Tibial artery (tissue), 4 donors: ENCODE measurements around the gene TRIM28.

Source experiments
- DNase-seq, 2 donors: peaks; one replicate each; pipeline ENCODE4 v3.0.0-alpha.2; 2019
- H3K27ac ChIP-seq, 2 donors: fragments of 200-600 bp; sonication (generic) in 1 of 2; 1 replicate in 1 of 2; 2 replicates in 1 of 2; pipeline ENCODE4 v1.5.1; 2018 to 2019; ENCODE audit warnings: mild to moderate bottlenecking in 1 of 2
- H3K27me3 ChIP-seq, 2 donors: fragments of 200-600 bp; sonication (generic) in 1 of 2; one replicate each; pipeline versions ENCODE4 v1.5.1 to v1.6.0; 2016 to 2019
- H3K36me3 ChIP-seq, 3 donors: fragments of 200-600 bp; sonication (generic) in 2 of 3; one replicate each; pipeline ENCODE4 v1.5.1; 2016 to 2019; ENCODE audit warnings: mild to moderate bottlenecking in 2 of 3
- H3K4me1 ChIP-seq, 4 donors: fragments of 200-600 bp; sonication (generic) in 2 of 4; 1 replicate in 3 of 4; 2 replicates in 1 of 4; pipeline ENCODE4 v1.5.1; 2016 to 2019
- H3K4me3 ChIP-seq, 2 donors: fragments of 200-600 bp; sonication (generic) in 1 of 2; 1 replicate in 1 of 2; 2 replicates in 1 of 2; pipeline ENCODE4 v1.5.1; 2018 to 2019; ENCODE audit warnings: mild to moderate bottlenecking in 2 of 2
- H3K9me3 ChIP-seq, 3 donors: fragments of 200-600 bp; sonication (generic) in 1 of 3; one replicate each; pipeline ENCODE4 v1.5.1; 2016 to 2019
- intact Hi-C: fragments of 100-400 bp; cut with DNase I; formaldehyde crosslinking; loops from one replicate; pipeline ENCODE4 v1.15.0; 2023; ENCODE audit warnings: low total_unique reads
- TF ChIP-seq, protein P1 (sequence below), 2 experiments: fragments of 200-600 bp in 1 of 2; fragments of 450-650 bp in 1 of 2; IDR thresholded peaks; one replicate each; pipeline ENCODE4 v1.5.1; 2017 to 2019; ENCODE audit warnings: antibody characterized with exemption in 2 of 2, mild to moderate bottlenecking in 1 of 2, moderate library complexity in 1 of 2

TRIM28 gene

DNA sequence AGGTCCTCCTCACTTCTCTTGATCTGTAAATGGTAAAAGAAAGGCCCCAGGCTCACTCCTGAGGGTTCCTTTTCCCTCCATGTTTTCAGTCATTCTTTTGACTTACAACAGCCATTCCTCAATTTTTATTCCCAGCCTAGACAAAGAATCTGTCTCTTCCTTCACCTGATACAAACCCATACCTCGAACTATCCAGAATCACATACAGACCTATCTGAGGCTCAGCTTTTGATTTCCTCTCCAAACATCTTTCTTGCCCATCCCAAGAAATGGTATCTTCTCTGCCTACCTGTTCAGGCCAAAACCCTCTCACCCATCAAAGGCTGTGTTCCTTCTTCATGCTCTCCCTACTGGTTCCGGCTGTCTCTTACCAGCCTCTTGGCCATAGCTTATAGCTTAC, 8.8 kb downstream of the TRIM28 start:
- H3K4me3 ChIP-seq, result no peak overlapping the region
- no peaks in the 10 kb centered on the region for H3K9me3 ChIP-seq
- intact Hi-C loops, result no loop called here
- TF ChIP-seq, protein P1, sequence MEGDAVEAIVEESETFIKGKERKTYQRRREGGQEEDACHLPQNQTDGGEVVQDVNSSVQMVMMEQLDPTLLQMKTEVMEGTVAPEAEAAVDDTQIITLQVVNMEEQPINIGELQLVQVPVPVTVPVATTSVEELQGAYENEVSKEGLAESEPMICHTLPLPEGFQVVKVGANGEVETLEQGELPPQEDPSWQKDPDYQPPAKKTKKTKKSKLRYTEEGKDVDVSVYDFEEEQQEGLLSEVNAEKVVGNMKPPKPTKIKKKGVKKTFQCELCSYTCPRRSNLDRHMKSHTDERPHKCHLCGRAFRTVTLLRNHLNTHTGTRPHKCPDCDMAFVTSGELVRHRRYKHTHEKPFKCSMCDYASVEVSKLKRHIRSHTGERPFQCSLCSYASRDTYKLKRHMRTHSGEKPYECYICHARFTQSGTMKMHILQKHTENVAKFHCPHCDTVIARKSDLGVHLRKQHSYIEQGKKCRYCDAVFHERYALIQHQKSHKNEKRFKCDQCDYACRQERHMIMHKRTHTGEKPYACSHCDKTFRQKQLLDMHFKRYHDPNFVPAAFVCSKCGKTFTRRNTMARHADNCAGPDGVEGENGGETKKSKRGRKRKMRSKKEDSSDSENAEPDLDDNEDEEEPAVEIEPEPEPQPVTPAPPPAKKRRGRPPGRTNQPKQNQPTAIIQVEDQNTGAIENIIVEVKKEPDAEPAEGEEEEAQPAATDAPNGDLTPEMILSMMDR (IDR thresholded peaks at IDR 0.05), result no peak
- H3K4me1 ChIP-seq, result peaks cover 0 to 46% (median 37%) of the 10 kb centered on the region in 4 donors
- DNase-seq, result no peak
- H3K27me3 ChIP-seq, result no peaks in the 10 kb centered on the region
- no peak overlapping the region for H3K27ac ChIP-seq
- peaks cover 58 to 72% (median 68%) of the 10 kb centered on the region in 3 donors for H3K36me3 ChIP-seq

DNA sequence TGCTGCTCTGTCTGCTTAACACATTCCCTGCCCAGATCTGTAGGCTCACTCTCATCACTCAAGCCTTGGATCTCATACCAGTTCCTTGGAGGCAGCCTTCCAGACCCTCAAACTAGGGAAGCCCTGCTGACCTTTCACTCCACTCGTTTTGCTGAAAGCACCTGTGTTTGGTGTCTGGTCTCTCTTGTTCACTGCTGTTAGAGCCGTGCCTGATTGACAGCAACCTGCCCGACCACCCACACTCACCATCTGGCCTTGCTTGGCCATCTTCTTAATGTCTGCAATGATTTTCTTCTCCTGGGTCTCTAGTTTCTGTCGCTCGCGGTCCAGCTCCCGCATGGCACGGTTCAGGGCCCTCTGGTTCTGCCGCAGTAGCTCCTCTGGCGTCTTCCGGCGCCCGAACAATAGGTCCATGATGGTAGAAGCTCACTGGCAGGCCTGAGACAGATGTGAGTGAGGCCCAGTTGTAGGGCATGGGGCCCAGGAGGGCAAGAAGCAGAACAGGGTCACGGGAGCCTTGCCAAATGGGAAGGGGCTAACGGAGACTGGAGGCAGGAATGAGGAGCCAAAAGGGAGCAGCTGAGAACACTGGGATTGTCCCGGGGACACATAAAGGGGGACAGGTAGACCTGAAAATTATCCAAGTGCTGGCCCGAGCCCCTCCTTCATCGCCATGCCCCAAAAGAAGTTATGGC, 10.1 kb downstream of the TRIM28 start:
- TF ChIP-seq, protein P1 (IDR thresholded peaks at IDR 0.05), result no peak
- Histone ChIP-seq H3K9me3 (no peaks in the 10 kb centered on the region), H3K4me3 (peak overlapping the region; percentile 65 to 89), H3K36me3 (peaks cover 45 to 59% (median 55%) of the 10 kb centered on the region in 3 donors), H3K4me1 (peaks cover 0 to 46% (median 38%) of the 10 kb centered on the region in 4 donors), H3K27me3 (no peaks in the 10 kb centered on the region), H3K27ac (peak overlapping the region; percentile 99 to 100)
- intact Hi-C loops, result no loop called here
- DNase-seq, result peak in 1 of 2 donors; percentile 66

DNA sequence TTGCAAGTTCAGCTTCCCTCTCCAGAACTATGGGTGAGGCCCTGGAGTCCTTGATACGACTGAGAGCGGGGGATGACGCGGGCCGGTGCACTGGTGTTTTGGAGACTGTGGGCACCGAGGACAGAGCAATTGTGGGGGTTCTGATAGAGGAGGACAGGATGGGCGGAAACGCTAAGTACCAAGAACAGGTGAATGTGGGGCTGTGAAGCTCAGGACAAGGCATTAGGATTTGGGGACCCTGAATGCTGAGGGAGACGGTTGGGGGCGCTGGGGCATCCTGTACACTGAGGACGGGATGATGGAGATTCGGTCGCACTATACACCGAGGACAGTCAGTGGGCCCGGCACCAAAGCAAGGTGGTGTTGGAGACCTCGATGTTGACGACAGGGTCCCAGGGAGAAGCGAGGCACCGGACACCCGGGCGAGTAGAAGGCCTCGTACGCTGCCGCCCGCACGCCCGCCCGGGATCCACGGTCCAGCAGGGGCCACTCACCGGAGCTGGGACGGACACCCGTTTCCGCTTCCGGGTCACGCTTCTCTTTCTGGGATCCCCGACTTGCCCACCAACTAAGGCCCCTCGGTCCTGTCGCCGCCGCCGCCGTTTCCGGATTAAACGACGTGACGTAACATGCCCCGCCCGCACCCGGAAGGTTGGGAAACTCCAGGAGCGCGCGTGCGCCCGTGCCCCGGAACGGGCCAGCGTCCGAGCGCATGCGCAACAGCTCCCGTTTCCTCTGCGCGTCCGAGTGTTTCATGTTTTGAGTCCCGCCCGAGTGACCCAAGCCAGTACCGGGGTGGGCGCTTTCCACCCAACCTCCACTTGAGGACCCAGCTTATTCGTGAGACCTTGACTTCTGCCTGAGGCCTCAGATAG, 10.9 kb downstream of the TRIM28 start, which contains the start of gene CHMP2A:
TSS of gene CHMP2A (minus strand) at position 612 of the 875 bp plus-strand sequence. CDS start 893 bp downstream, outside the sequence.
- Histone ChIP-seq H3K27me3 (no peaks in the 10 kb centered on the region), H3K4me1 (peaks cover 0 to 48% (median 40%) of the 10 kb centered on the region in 4 donors), H3K4me3 (peak within 1 kb of the TSS; percentile 65 to 89), H3K9me3 (no peaks in the 10 kb centered on the region), H3K27ac (peak within 1 kb of the TSS; percentile 99 to 100), H3K36me3 (peaks cover 37 to 52% (median 47%) of the 10 kb centered on the region in 3 donors)
- intact Hi-C loops, result no loop called here
- DNase-seq, result peak; percentile 98 to 100
- TF ChIP-seq, protein P1 (IDR thresholded peaks at IDR 0.05), result no peak

DNA sequence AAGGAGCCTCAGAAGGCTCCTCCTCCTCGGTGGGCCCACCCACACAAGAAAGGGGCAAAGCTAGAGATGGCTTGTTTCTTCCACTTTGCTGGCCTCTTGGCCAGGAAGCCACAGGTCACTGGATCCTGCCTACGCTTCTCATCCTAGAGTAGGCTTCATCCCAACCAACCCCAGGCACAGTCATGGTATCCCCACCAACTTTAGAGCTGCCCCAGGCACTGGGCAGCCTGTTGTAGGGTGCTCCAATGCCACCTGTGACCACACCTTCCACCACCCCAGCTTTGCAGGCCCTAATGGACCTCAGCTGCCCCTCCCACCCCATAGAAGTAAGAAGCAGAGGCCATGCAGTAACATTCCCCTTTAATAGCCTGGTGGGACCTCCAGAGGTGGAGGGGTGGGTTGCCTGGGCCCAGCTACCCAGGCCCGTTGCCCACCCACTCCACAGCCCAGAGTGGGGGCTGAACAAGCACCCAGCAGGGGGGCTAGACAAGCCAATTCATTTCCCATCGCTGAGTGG, 11.6 kb downstream of the TRIM28 start:
- no peak for DNase-seq
- Histone ChIP-seq H3K27me3 (no peaks in the 10 kb centered on the region), H3K4me3 (peak overlapping the region; percentile 65 to 89), H3K4me1 (peaks cover 0 to 55% (median 46%) of the 10 kb centered on the region in 4 donors), H3K36me3 (peaks cover 30 to 45% (median 40%) of the 10 kb centered on the region in 3 donors), H3K9me3 (no peaks in the 10 kb centered on the region), H3K27ac (peak overlapping the region; percentile 99 to 100)
- TF ChIP-seq, protein P1 (IDR thresholded peaks at IDR 0.05), result no peak
- intact Hi-C loops, result no loop called here

DNA sequence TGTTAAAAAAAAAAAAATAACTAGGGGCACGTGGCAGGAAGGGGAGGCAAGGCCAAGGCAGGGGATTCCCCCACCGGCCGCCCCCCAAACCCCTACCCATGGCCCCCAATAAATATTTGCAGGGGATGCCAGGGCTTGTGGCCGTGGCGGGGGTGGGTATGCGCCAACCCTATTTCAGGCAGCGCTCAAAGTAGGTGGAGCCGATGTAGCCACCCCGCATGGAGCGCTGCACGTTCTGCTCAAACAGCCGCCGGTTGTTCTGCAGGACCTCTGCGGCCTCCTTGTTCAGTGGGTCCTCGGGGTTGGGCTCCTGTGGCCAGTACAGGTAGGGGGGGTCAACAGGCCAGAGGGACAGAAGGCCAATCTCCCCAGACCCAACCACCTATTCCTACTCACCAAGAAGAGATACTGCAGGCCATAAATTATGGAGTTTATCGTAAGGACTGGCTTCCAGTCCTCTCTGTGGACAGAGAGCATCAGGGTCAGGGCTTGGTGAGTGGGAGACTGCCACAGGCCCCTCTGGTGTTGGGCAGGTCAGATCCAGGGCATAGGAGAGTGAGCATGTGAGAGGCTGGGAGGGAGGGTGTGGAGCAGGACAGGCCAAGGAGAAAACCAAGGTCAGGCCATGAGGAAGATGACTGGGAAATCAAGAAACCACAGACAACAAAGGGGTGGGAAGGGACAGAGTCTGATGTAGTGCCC, 12.2 kb downstream of the TRIM28 start:
- no peaks in the 10 kb centered on the region for H3K9me3 ChIP-seq
- peaks cover 24 to 38% (median 35%) of the 10 kb centered on the region in 3 donors for H3K36me3 ChIP-seq
- H3K27me3 ChIP-seq, result no peaks in the 10 kb centered on the region
- peaks cover 0 to 58% (median 47%) of the 10 kb centered on the region in 4 donors for H3K4me1 ChIP-seq
- TF ChIP-seq, protein P1 (IDR thresholded peaks at IDR 0.05), result no peak
- DNase-seq, result peak in 1 of 2 donors; percentile 63
- H3K27ac ChIP-seq, result peak overlapping the region; percentile 99 to 100
- H3K4me3 ChIP-seq, result no peak overlapping the region
- intact Hi-C loops, result no loop called here
